Thyroid gland (tissue), 4 donors: Measurements from ENCODE around the gene TRMO.

Experiments used
- CTCF ChIP-seq, 6 experiments: fragments of 200-600 bp in 3 of 6; fragments of 450-650 bp in 3 of 6; sonication (generic) in 3 of 6; IDR thresholded peaks; one replicate each; pipeline ENCODE4 v1.5.1; 2016 to 2019; ENCODE audit warnings: antibody characterized with exemption in 6 of 6, mild to moderate bottlenecking in 2 of 6, inconsistent platforms in 1 of 6, moderate library complexity in 1 of 6
- POLR2A ChIP-seq, 2 donors: fragments of 450-650 bp; IDR thresholded peaks; one replicate each; pipeline ENCODE4 v1.6.1; 2017; ENCODE audit warnings: antibody characterized with exemption in 2 of 2, mild to moderate bottlenecking in 2 of 2, moderate library complexity in 1 of 2

- TF ChIP-seq CTCF (IDR thresholded peaks at IDR 0.05) = no peak
- no peak for TF ChIP-seq POLR2A (IDR thresholded peaks at IDR 0.05)
Observed at GRCh38 chr9:97904725-97905124, 17.6 kb downstream of the TRMO start.
